Measurements from ENCODE around the gene HABP4.

- TF ChIP-seq CTCF (IDR thresholded peaks at IDR 0.05) (no peak), POLR2AphosphoS5 (IDR thresholded peaks at IDR 0.05) (no peak), EP300 (IDR thresholded peaks at IDR 0.05) (no peak)
Measured at GRCh38 chr9:96499257-96499656, 49.3 kb downstream of the HABP4 start.

Measured in gastroesophageal sphincter (tissue), 3 donors.